Thyroid gland (tissue), 4 donors: ENCODE results near the gene LRIT2.

Experiments
- CTCF ChIP-seq, 6 experiments: fragments of 200-600 bp in 3 of 6; fragments of 450-650 bp in 3 of 6; sonication (generic) in 3 of 6; IDR thresholded peaks; one replicate each; pipeline ENCODE4 v1.5.1; 2016 to 2019; ENCODE audit warnings: antibody characterized with exemption in 6 of 6, mild to moderate bottlenecking in 2 of 6, inconsistent platforms in 1 of 6, moderate library complexity in 1 of 6
- POLR2A ChIP-seq, 2 donors: fragments of 450-650 bp; IDR thresholded peaks; one replicate each; pipeline ENCODE4 v1.6.1; 2017; ENCODE audit warnings: antibody characterized with exemption in 2 of 2, mild to moderate bottlenecking in 2 of 2, moderate library complexity in 1 of 2

- TF ChIP-seq CTCF (IDR thresholded peaks at IDR 0.05) (no peak), POLR2A (IDR thresholded peaks at IDR 0.05) (no peak)
Observed at GRCh38 chr10:84201244-84201606, 24.1 kb downstream of the LRIT2 start.
